Measurements from ENCODE around the gene HOXB8.

Gene HOXB8

DNA sequence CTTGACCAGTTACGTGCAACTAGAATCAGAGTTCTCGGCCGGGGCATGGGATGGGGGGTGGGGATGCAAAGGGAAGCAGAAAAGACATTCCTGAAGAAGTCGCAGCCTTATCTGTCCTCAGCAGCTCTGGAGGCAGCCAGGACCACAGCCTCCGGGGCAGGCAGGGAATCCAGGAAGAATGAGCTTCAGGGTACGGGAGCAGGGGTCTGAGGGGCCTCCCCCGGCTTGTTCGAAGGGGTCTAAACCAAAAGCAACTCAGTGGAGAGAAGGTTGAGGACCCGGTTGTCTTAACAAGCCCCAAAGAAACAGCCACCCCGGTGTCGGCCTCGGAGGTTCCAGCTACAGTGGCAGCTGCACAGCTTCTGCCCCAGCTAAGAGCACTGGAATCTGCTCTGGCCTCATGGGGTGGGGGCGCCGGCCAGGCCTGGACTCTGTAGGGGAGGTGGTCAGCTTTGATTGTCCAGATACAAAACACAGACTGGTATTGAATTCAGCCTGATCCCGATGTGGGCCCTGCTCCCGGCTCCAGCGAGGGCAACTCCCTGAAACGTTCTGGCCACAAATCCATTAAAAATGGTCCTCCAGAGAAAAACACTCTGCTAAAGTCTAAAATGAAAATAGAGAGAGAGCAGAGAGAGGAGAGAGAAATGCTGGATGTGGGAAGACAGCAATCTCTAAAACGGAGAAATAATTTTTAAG, 44.6 kb downstream of the HOXB8 start:
- peaks cover 5% of the 10 kb centered on the region for H3K4me1 ChIP-seq (ENCODE audit: control insufficient read depth, insufficient read depth, low read length)
- H3K4me3 ChIP-seq (ENCODE audit: insufficient read depth, low read depth, low read length) = no peak overlapping the region
- no peaks in the 10 kb centered on the region for H3K9me3 ChIP-seq (ENCODE audit: control insufficient read depth, low read length)
- no peak overlapping the region for H3K27ac ChIP-seq (ENCODE audit: insufficient read depth, low read depth, low read length, poor library complexity, severe bottlenecking)
- peaks cover 100% of the 10 kb centered on the region for H3K27me3 ChIP-seq (ENCODE audit: control insufficient read depth, insufficient read depth, low read length, poor library complexity, severe bottlenecking)
- 2 to 3% methylated on average over 19 of the region's 19 CpGs for WGBS, 2 experiments
- H3K36me3 ChIP-seq (ENCODE audit: control insufficient read depth, insufficient read depth, low read length) = no peaks in the 10 kb centered on the region

DNA sequence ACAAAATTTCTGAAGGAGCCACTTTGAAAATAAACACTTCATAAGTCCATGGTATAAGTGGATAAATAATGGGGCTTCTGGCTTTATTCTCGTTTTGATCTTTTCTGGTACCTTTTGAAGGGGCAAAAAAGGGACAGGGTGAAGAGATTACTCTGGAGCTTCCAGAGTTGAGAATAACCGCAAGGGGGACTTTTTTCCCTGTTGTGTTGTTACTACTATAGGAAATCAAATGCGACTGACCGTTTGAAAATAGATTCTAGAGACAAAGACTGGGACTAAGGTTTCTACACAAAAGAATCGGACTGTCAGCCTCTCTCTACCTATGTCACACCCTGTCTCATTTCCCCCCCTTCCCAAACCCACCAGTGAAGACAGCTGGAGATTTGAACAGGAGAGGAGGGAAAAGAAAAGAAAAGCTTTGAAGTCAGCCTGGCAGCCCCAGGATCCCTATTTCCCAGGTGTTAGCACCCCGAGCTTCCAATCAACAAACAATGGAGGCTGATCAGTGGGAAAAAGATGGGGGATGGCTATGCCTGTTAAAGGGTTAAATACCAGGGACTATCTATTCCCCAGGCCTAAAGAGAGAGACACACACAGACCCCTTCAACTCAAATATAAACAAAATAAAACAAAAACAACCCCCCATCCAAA, 45.3 kb downstream of the HOXB8 start:
- H3K4me3 ChIP-seq (ENCODE audit: insufficient read depth, low read depth, low read length) = no peak overlapping the region
- H3K27me3 ChIP-seq (ENCODE audit: control insufficient read depth, insufficient read depth, low read length, poor library complexity, severe bottlenecking) = peaks cover 100% of the 10 kb centered on the region
- H3K36me3 ChIP-seq (ENCODE audit: control insufficient read depth, insufficient read depth, low read length) = no peaks in the 10 kb centered on the region
- no peaks in the 10 kb centered on the region for H3K9me3 ChIP-seq (ENCODE audit: control insufficient read depth, low read length)
- H3K4me1 ChIP-seq (ENCODE audit: control insufficient read depth, insufficient read depth, low read length) = peaks cover 5% of the 10 kb centered on the region
- 4 to 6% methylated on average over 6 of the region's 6 CpGs for WGBS, 2 experiments
- no peak overlapping the region for H3K27ac ChIP-seq (ENCODE audit: insufficient read depth, low read depth, low read length, poor library complexity, severe bottlenecking)

DNA sequence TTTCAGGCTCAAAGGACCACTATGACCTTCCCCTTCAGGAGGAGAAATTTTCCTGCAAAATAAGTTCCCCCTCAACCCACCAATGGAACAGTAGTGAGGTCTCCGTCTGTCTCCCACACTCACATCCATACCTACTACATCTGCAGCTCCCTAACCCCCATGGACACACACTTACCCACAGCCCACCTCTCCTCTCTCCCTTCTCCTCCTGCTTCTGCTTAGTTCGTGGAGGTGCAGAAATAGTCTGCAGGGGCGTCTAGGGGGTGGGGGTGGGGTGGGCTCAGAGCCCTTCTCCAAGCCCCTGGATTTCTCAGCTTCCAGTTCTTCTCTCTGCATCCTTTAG, 45.9 kb downstream of the HOXB8 start:
- Histone ChIP-seq H3K4me1 (ENCODE audit: control insufficient read depth, insufficient read depth, low read length) (peaks cover 9% of the 10 kb centered on the region), H3K4me3 (ENCODE audit: insufficient read depth, low read depth, low read length) (no peak overlapping the region), H3K27me3 (ENCODE audit: control insufficient read depth, insufficient read depth, low read length, poor library complexity, severe bottlenecking) (peaks cover 100% of the 10 kb centered on the region), H3K9me3 (ENCODE audit: control insufficient read depth, low read length) (no peaks in the 10 kb centered on the region), H3K36me3 (ENCODE audit: control insufficient read depth, insufficient read depth, low read length) (no peaks in the 10 kb centered on the region), H3K27ac (ENCODE audit: insufficient read depth, low read depth, low read length, poor library complexity, severe bottlenecking) (no peak overlapping the region)
- 1 to 5% methylated on average over 1 to 3 of the region's 3 CpGs for WGBS, 2 experiments

DNA sequence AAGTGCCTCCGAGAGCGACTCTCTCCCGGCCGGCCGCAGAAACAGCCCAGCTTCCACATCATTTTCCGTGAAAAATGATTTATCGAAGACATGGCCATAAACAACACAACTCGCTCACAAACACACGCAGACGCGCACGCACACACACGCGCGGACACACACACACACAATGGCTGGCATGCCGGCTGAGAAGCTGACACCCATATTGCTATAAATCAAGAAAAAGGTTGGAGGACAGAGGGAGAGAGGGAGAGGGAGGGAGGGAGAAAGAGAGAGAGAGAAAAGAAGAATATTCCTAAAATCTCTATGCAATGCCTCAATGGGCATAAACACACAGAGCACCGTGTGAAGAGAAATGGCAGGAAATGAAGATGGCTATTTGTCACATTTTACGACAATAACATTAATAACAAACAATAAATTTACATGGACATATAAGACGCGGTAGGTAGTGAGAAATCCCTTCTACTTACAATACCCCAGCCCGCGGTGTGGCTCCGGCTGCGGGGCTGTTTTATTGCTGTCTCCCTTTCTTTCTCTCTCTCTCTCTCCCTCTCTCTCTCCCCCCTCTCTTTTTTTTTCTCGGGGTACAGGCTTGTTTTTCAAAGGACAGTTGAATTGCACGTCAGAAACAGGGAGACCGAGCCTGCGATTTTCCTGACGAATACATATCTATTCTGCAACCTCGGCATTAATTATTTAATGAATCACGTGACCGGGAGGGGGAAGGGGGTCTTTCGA, 46.4 kb downstream of the HOXB8 start:
- no peaks in the 10 kb centered on the region for H3K9me3 ChIP-seq (ENCODE audit: control insufficient read depth, low read length)
- H3K4me1 ChIP-seq (ENCODE audit: control insufficient read depth, insufficient read depth, low read length) = peaks cover 10% of the 10 kb centered on the region
- peaks cover 100% of the 10 kb centered on the region for H3K27me3 ChIP-seq (ENCODE audit: control insufficient read depth, insufficient read depth, low read length, poor library complexity, severe bottlenecking)
- WGBS, 2 experiments = 4% methylated on average over 24 to 32 of the region's 33 CpGs
- H3K4me3 ChIP-seq (ENCODE audit: insufficient read depth, low read depth, low read length) = no peak overlapping the region
- no peaks in the 10 kb centered on the region for H3K36me3 ChIP-seq (ENCODE audit: control insufficient read depth, insufficient read depth, low read length)
- H3K27ac ChIP-seq (ENCODE audit: insufficient read depth, low read depth, low read length, poor library complexity, severe bottlenecking) = no peak overlapping the region

DNA sequence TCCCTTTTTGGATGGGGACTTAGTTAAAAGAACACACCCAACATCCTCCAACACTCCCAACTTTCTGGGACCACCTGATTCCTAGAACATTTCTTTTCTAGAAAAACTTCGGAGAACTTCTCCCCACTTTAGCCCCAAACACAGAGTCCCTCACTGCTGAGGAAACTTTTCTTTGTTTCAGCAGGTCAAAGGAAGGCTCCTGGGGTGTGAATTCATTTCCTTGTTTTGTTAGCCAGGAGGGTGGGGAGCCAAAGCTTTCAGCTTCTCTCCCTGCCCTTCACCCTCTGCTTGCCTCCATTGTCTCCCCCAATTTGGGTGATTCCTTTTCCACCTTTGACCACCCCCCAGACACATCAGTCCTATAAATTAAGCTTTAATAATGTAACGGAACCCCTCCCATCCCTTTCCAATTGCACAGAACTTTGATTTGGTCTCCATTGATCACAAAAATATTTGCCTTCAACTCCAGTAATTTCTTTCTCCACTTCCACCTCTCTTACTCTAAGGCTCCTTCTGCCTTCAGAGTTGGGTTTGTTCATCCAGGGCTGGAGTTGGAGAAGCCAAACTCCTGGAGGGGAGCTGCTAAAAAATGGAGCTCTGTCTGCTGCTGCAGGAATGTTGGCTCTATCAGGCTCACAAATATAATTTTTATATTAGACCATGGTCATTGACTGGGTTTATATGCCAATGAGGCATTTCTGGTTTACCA, 47.3 kb downstream of the HOXB8 start:
- Histone ChIP-seq H3K27me3 (ENCODE audit: control insufficient read depth, insufficient read depth, low read length, poor library complexity, severe bottlenecking) (peaks cover 100% of the 10 kb centered on the region), H3K9me3 (ENCODE audit: control insufficient read depth, low read length) (no peaks in the 10 kb centered on the region), H3K27ac (ENCODE audit: insufficient read depth, low read depth, low read length, poor library complexity, severe bottlenecking) (no peak overlapping the region), H3K4me3 (ENCODE audit: insufficient read depth, low read depth, low read length) (no peak overlapping the region), H3K36me3 (ENCODE audit: control insufficient read depth, insufficient read depth, low read length) (no peaks in the 10 kb centered on the region), H3K4me1 (ENCODE audit: control insufficient read depth, insufficient read depth, low read length) (peaks cover 10% of the 10 kb centered on the region)
- WGBS, 2 experiments = 3 to 4% methylated on average over 2 of the region's 2 CpGs

DNA sequence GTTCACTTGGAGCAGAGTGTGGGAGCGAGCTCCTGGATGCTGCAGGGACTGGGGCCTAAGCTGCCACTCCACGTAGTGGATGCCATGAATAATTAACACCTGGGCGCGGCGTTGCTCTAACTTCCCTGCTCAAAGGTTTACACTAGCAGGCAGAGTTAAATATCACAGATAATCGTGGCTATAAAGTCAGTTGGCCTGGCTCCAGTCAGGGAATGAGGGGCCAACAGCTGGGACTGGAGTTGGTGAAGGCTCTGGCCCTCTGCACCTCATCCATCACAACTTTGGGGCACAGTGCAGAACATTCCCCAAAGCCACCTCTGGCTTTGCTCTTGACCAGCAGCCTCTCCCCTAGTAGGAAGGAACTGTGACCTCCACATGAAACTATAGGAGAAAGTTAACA, 47.9 kb downstream of the HOXB8 start:
- Histone ChIP-seq H3K4me1 (ENCODE audit: control insufficient read depth, insufficient read depth, low read length) (peaks cover 10% of the 10 kb centered on the region), H3K4me3 (ENCODE audit: insufficient read depth, low read depth, low read length) (no peak overlapping the region), H3K27me3 (ENCODE audit: control insufficient read depth, insufficient read depth, low read length, poor library complexity, severe bottlenecking) (peaks cover 100% of the 10 kb centered on the region), H3K36me3 (ENCODE audit: control insufficient read depth, insufficient read depth, low read length) (no peaks in the 10 kb centered on the region), H3K9me3 (ENCODE audit: control insufficient read depth, low read length) (no peaks in the 10 kb centered on the region), H3K27ac (ENCODE audit: insufficient read depth, low read depth, low read length, poor library complexity, severe bottlenecking) (no peak overlapping the region)
- 15% methylated on average over 6 of the region's 6 CpGs for WGBS, 2 experiments

DNA sequence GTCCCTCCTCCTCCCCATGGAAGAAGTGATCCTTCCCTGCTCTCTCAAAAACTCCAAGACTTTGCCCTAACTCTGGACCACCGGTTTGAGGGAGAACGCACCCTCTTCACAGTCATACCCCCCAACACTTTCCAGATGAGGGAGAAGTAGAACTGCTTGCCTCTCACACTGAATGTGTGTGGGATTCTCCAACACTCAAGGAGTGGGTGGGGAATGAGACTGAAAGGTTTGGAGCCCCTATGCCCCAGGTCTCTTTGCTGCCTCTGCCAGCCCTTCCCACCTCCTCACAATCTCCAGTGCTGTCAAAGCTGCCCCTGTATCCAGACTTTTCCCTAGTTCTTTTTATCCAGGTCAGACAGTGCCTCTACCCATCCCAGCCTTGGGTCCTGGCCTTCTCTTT, 48.4 kb downstream of the HOXB8 start:
- no peak overlapping the region for H3K4me3 ChIP-seq (ENCODE audit: insufficient read depth, low read depth, low read length)
- H3K27ac ChIP-seq (ENCODE audit: insufficient read depth, low read depth, low read length, poor library complexity, severe bottlenecking) = no peak overlapping the region
- H3K4me1 ChIP-seq (ENCODE audit: control insufficient read depth, insufficient read depth, low read length) = peaks cover 10% of the 10 kb centered on the region
- WGBS, 2 experiments = 25 to 44% methylated on average over 2 of the region's 2 CpGs
- no peaks in the 10 kb centered on the region for H3K9me3 ChIP-seq (ENCODE audit: control insufficient read depth, low read length)
- H3K27me3 ChIP-seq (ENCODE audit: control insufficient read depth, insufficient read depth, low read length, poor library complexity, severe bottlenecking) = peaks cover 100% of the 10 kb centered on the region
- no peaks in the 10 kb centered on the region for H3K36me3 ChIP-seq (ENCODE audit: control insufficient read depth, insufficient read depth, low read length)

DNA sequence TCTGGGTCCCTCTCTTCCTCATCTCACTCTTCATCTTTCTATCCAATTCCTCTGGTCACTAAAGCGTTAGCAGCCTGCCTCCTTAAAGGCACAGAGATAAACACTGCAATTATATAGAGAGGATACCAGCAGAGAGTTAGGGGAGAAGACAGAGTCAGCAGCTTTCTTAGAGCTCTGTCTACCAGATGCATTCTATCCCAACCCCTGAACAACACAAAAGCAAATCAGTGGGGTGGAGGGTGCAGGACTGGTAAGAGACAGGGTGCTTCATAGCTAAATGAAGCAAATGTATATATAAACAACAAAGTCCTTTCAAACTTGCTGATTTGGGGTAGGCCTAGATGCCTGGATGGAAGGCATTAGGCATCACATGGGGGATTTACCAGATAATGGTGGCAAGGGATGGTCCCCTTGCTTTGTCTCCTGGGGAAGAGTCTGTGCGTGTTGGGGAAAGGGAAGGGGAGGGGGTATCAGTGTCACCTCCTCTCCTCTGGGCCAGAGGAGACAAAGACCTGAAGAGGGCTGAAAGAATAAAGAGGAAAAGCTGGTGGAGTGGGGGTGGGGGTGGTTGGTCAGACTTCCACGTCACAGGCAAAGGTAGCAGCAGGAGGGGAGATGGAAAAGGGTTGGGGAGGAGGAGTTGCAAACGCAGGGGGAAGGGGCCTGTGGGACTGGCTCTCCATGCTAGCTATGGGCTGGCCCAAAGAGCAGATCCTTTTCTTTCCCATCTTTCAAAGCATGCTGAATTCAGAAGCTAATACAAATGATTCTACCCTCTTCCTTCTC, 49.0 kb downstream of the HOXB8 start:
- WGBS, 2 experiments = 1 to 2% methylated on average over 4 of the region's 4 CpGs
- H3K27ac ChIP-seq (ENCODE audit: insufficient read depth, low read depth, low read length, poor library complexity, severe bottlenecking) = no peak overlapping the region
- H3K4me3 ChIP-seq (ENCODE audit: insufficient read depth, low read depth, low read length) = no peak overlapping the region
- peaks cover 100% of the 10 kb centered on the region for H3K27me3 ChIP-seq (ENCODE audit: control insufficient read depth, insufficient read depth, low read length, poor library complexity, severe bottlenecking)
- peaks cover 10% of the 10 kb centered on the region for H3K4me1 ChIP-seq (ENCODE audit: control insufficient read depth, insufficient read depth, low read length)
- H3K36me3 ChIP-seq (ENCODE audit: control insufficient read depth, insufficient read depth, low read length) = no peaks in the 10 kb centered on the region
- H3K9me3 ChIP-seq (ENCODE audit: control insufficient read depth, low read length) = no peaks in the 10 kb centered on the region

DNA sequence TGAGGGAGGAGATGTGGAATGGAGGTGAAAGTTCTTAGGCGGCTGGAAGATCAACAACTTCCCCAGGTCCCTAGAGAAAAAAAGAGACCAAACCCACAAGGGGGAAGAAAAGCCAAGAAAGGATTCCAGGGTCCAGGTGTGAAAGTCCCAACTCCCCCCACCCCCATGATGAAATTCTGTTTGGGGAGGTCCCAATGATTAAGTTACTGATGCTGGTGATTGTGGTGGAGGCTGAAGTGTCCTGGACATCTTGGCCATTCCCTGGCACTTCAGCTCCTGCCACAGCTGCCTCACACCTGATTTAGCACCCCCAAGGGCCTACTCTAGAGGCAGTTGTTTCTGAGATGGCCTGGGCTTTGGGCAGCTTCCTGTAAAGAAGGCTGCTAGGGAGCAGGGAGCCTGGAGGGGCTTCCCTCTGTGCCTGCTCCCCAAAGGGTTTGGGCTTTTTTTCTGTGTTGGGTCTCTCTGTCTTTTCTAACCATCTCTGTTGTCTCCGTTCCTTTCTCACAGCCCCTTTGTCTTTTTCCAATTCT, 50.0 kb downstream of the HOXB8 start:
- H3K9me3 ChIP-seq (ENCODE audit: control insufficient read depth, low read length) = no peaks in the 10 kb centered on the region
- peaks cover 100% of the 10 kb centered on the region for H3K27me3 ChIP-seq (ENCODE audit: control insufficient read depth, insufficient read depth, low read length, poor library complexity, severe bottlenecking)
- H3K4me3 ChIP-seq (ENCODE audit: insufficient read depth, low read depth, low read length) = no peak overlapping the region
- peaks cover 5% of the 10 kb centered on the region for H3K4me1 ChIP-seq (ENCODE audit: control insufficient read depth, insufficient read depth, low read length)
- WGBS, 2 experiments = 5 to 7% methylated on average over 2 of the region's 2 CpGs
- no peak overlapping the region for H3K27ac ChIP-seq (ENCODE audit: insufficient read depth, low read depth, low read length, poor library complexity, severe bottlenecking)
- no peaks in the 10 kb centered on the region for H3K36me3 ChIP-seq (ENCODE audit: control insufficient read depth, insufficient read depth, low read length)

All from ectodermal cell (in vitro differentiated cells).